ENCODE data around the gene TSR1.

Gene TSR1

GRCh38 chr17:2297023-2297422 is 39.2 kb downstream of the TSR1 start:
- H3K27ac ChIP-seq, result no peak overlapping the region
- TF ChIP-seq CTCF (conservative IDR thresholded peaks at IDR 0.05; ENCODE audit: low read depth), result no peak
- ChIA-PET CTCF (no interaction called here), POLR2A (ENCODE audit: low non-redundant PET) (no interaction called here)
- DNase-seq (ENCODE audit: low spot score), result no peak

- DNase-seq (ENCODE audit: low spot score), result peak; percentile 20
- ChIA-PET POLR2A (ENCODE audit: low non-redundant PET) (no interaction called here), CTCF (interaction anchor here (0.6 to 1.3 kb wide), 3 partner anchors 13 to 872 kb away, joined by 3 read pairs; no protein-coding TSS in a partner anchor)
- no peak for TF ChIP-seq CTCF (conservative IDR thresholded peaks at IDR 0.05; ENCODE audit: low read depth)
- no peak overlapping the region for H3K27ac ChIP-seq
These were observed 40.7 kb downstream of the TSR1 start for GRCh38 chr17:2295575-2295974.

- ChIA-PET POLR2A (ENCODE audit: low non-redundant PET) (interaction anchor here (1.0 kb wide), 1 partner anchor 44 kb away, joined by 3 read pairs; the partner anchor contains the start of gene TSR1), CTCF (no interaction called here)
- no peak overlapping the region for H3K27ac ChIP-seq
- TF ChIP-seq CTCF (conservative IDR thresholded peaks at IDR 0.05; ENCODE audit: low read depth), result no peak
- no peak for DNase-seq (ENCODE audit: low spot score)
These were observed 44.2 kb downstream of the TSR1 start for GRCh38 chr17:2292100-2292499.

GRCh38 chr17:2289878-2290478 is 46.3 kb downstream of the TSR1 start:
- no peak overlapping the region for H3K27ac ChIP-seq
- DNase-seq (ENCODE audit: low spot score), result no peak
- TF ChIP-seq CTCF (conservative IDR thresholded peaks at IDR 0.05; ENCODE audit: low read depth), result no peak
- ChIA-PET CTCF (no interaction called here), POLR2A (ENCODE audit: low non-redundant PET) (no interaction called here)

- ChIA-PET POLR2A (ENCODE audit: low non-redundant PET) (no interaction called here), CTCF (interaction anchor here (0.6 to 1.3 kb wide), 6 partner anchors 12 to 1843 kb away, joined by 3 to 5 read pairs (median 4); partner anchors contain the start of gene HIC1)
- H3K27ac ChIP-seq, result peak overlapping the region; percentile 17; the same call in 1 of the 2 replicates
- no peak for DNase-seq (ENCODE audit: low spot score)
- no peak for TF ChIP-seq CTCF (conservative IDR thresholded peaks at IDR 0.05; ENCODE audit: low read depth)
These were observed 53.0 kb downstream of the TSR1 start for GRCh38 chr17:2283302-2283701.

- CTCF ChIA-PET, result interaction anchor here (0.5 to 1.6 kb wide), 9 partner anchors 13 to 1844 kb away, joined by 3 to 4 read pairs (median 3); partner anchors contain the start of genes SMG6 and SRR
These were observed 53.9 kb downstream of the TSR1 start for GRCh38 chr17:2282297-2282873.

More at GRCh38 chr17:2282297-2282873, 53.9 kb downstream of the TSR1 start:
- peak; percentile 64 for TF ChIP-seq CTCF (conservative IDR thresholded peaks at IDR 0.05; ENCODE audit: low read depth)
- POLR2A ChIA-PET (ENCODE audit: low non-redundant PET), result no interaction called here
- peak overlapping the region; percentile 44 for H3K27ac ChIP-seq
- peak; percentile 48 for DNase-seq (ENCODE audit: low spot score)
